WTC11 (cell line): ENCODE data around the gene SBF1. TPM values are rescaled to one million over a fixed set of nuclear protein-coding genes. Genes with fewer than 3 reads are reported as not detected.

Source experiments
- ATAC-seq: fragments of 200-7000 bp; cut with Tn5 transposase; 2 replicates; pipeline ENCODE4 v1.10.0; 2021; ENCODE audit warnings: mild to moderate bottlenecking, moderate library complexity
- CTCF ChIA-PET: fragments of 300-600 bp; sonication (Branson Sonifier 250); formaldehyde crosslinking; loops from one replicate; lab custom pipeline; 2021; ENCODE audit warnings: antibody characterized with exemption; lab: Charles Lee
- POLR2A ChIA-PET: fragments of 350-600 bp; sonication (Branson Sonifier 250); formaldehyde crosslinking; loops from one replicate; lab custom pipeline; 2021; ENCODE audit warnings: antibody characterized with exemption; lab: Charles Lee
- DNase-seq: peaks from one replicate; pipeline ENCODE4 v3.0.0; 2021; ENCODE audit warnings: low spot score
- H3K27ac Mint-ChIP-seq: 2 replicates; pipeline ENCODE4 v1.8.0; 2021; ENCODE audit warnings: mixed read lengths
- H3K27me3 Mint-ChIP-seq: 2 replicates; pipeline ENCODE4 v1.8.0; 2021; ENCODE audit warnings: low read depth, mild to moderate bottlenecking, moderate library complexity, mixed read lengths
- H3K36me3 Mint-ChIP-seq: 2 replicates; pipeline ENCODE4 v1.8.0; 2021; ENCODE audit warnings: mixed read lengths
- H3K4me1 Mint-ChIP-seq: 2 replicates; pipeline ENCODE4 v1.8.0; 2022; ENCODE audit warnings: mixed read lengths
- H3K4me3 Mint-ChIP-seq: 2 replicates; pipeline ENCODE4 v1.8.0; 2021; ENCODE audit warnings: mild to moderate bottlenecking, moderate library complexity, mixed read lengths
- H3K9me3 Mint-ChIP-seq: 2 replicates; pipeline ENCODE4 v1.8.0; 2021; ENCODE audit warnings: mixed read lengths
- ELF4 ChIP-seq: sonication (generic); formaldehyde crosslinking; IDR thresholded peaks from 2 replicates; pipeline ENCODE4 v1.8.1; 2022; ENCODE audit warnings: low read depth, mild to moderate bottlenecking, moderate library complexity, missing genetic modification reagents
- EMX1 ChIP-seq: fragments of 250-450 bp; sonication (Bioruptor Pico); IDR thresholded peaks from 2 replicates; pipeline ENCODE4 v1.8.0; 2021; ENCODE audit warnings: mild to moderate bottlenecking
- FOXJ3 ChIP-seq: sonication (generic); formaldehyde crosslinking; IDR thresholded peaks from 2 replicates; pipeline ENCODE4 v1.9.0; 2021; ENCODE audit warnings: missing genetic modification reagents, mild to moderate bottlenecking, borderline replicate concordance
- GABPB1 ChIP-seq: sonication (generic); formaldehyde crosslinking; IDR thresholded peaks from 2 replicates; pipeline ENCODE4 v1.8.1; 2023; ENCODE audit warnings: mild to moderate bottlenecking, missing genetic modification reagents
- JUN ChIP-seq: sonication (generic); formaldehyde crosslinking; IDR thresholded peaks from 2 replicates; pipeline ENCODE4 v1.8.0; 2023; ENCODE audit warnings: mild to moderate bottlenecking, missing genetic modification reagents
- MYBL2 ChIP-seq: sonication (generic); formaldehyde crosslinking; IDR thresholded peaks from 2 replicates; pipeline ENCODE4 v1.8.1; 2023; ENCODE audit warnings: mild to moderate bottlenecking, moderate library complexity, missing genetic modification reagents
- PRRX2 ChIP-seq: fragments of 250-450 bp; sonication (Bioruptor Pico); IDR thresholded peaks from 2 replicates; pipeline ENCODE4 v1.8.0; 2021; ENCODE audit warnings: mild to moderate bottlenecking
- SMAD3 ChIP-seq: sonication (generic); formaldehyde crosslinking; IDR thresholded peaks from 2 replicates; pipeline ENCODE4 v1.8.0; 2022; ENCODE audit warnings: missing genetic modification reagents, mild to moderate bottlenecking, borderline replicate concordance
- ZNF317 ChIP-seq: sonication (generic); formaldehyde crosslinking; IDR thresholded peaks from 2 replicates; pipeline ENCODE4 v1.8.1; 2023; ENCODE audit warnings: low read depth, mild to moderate bottlenecking, moderate library complexity, missing genetic modification reagents, borderline replicate concordance
- ZNF396 ChIP-seq: fragments of 250-450 bp; sonication (Bioruptor Pico); IDR thresholded peaks from 2 replicates; pipeline ENCODE4 v1.8.0; 2021; ENCODE audit warnings: mild to moderate bottlenecking, moderate library complexity, borderline replicate concordance
- ZNF416 ChIP-seq: fragments of 250-450 bp; sonication (Bioruptor Pico); IDR thresholded peaks from 2 replicates; pipeline ENCODE4 v1.9.0; 2021; ENCODE audit warnings: mild to moderate bottlenecking, inconsistent platforms
- ZNF423 ChIP-seq: fragments of 250-450 bp; sonication (Bioruptor Pico); IDR thresholded peaks from 2 replicates; pipeline ENCODE4 v2.1.2; 2022; ENCODE audit warnings: mild to moderate bottlenecking, moderate library complexity
- total RNA-seq: library from RNA; stranded (reverse); gene quantifications from 3 replicates; pipeline ENCODE4 v1.2.3, GENCODE V29; 2021
- TF ChIP-seq, protein P1 (sequence below): sonication (generic); formaldehyde crosslinking; IDR thresholded peaks from 2 replicates; pipeline ENCODE4 v1.8.0; 2022; ENCODE audit warnings: mild to moderate bottlenecking, missing genetic modification reagents
- TF ChIP-seq, protein P2 (sequence below): sonication (generic); formaldehyde crosslinking; IDR thresholded peaks from 2 replicates; pipeline ENCODE4 v1.8.1; 2023; ENCODE audit warnings: mild to moderate bottlenecking, missing genetic modification reagents, moderate library complexity
- TF ChIP-seq, protein P3 (sequence below): sonication (generic); formaldehyde crosslinking; IDR thresholded peaks from 2 replicates; pipeline ENCODE4 v1.8.1; 2022; ENCODE audit warnings: low read depth, missing genetic modification reagents, borderline replicate concordance
- TF ChIP-seq, protein P4 (sequence below): sonication (generic); formaldehyde crosslinking; IDR thresholded peaks from 2 replicates; pipeline ENCODE4 v1.8.1; 2022; ENCODE audit warnings: missing genetic modification reagents, borderline replicate concordance
- TF ChIP-seq, protein P5 (sequence below): sonication (generic); formaldehyde crosslinking; IDR thresholded peaks from 2 replicates; pipeline ENCODE4 v1.8.1; 2022; ENCODE audit warnings: low read depth, mild to moderate bottlenecking, moderate library complexity, missing genetic modification reagents, borderline replicate concordance
- TF ChIP-seq, protein P6 (sequence below): sonication (generic); formaldehyde crosslinking; IDR thresholded peaks from 2 replicates; pipeline ENCODE4 v1.8.0; 2022; ENCODE audit warnings: mild to moderate bottlenecking, missing genetic modification reagents
- TF ChIP-seq, protein P7 (sequence below): sonication (generic); formaldehyde crosslinking; IDR thresholded peaks from 2 replicates; pipeline ENCODE4 v1.8.0; 2022; ENCODE audit warnings: mild to moderate bottlenecking, missing genetic modification reagents
- TF ChIP-seq, protein P8 (sequence below): sonication (generic); formaldehyde crosslinking; IDR thresholded peaks from 2 replicates; pipeline ENCODE4 v1.8.0; 2023; ENCODE audit warnings: mild to moderate bottlenecking, missing genetic modification reagents

Gene SBF1
- total RNA-seq, 1 experiment from 2014 or later, result 108 TPM

DNA sequence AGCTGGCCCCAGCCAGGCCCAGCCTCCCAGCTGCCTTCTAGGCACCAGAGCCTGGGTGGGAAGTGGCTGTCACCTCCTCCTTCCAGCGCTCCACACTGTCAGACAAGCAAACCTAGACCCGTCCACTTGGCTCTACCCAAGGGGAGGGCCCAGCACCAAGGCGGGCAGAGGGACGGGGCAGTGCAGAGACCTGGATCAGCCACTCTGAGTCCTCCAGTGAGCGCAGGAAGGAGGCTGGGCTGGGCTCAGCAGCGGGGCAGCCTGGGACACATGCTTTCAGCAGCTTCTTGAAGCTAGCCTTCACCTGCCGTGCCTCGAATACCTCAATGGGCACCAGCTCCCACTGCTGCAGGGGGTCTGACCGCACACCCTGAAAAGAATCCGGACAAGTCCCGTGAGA is 18.8 kb downstream of the SBF1 start:
- ATAC-seq, result no peak
- POLR2A ChIA-PET, result no interaction called here
- Mint-ChIP-seq H3K36me3 (peaks cover 40% of the 10 kb centered on the region), H3K4me3 (no peak overlapping the region), H3K4me1 (no peaks in the 10 kb centered on the region), H3K27me3 (no peaks in the 10 kb centered on the region), H3K9me3 (no peaks in the 10 kb centered on the region), H3K27ac (no peak overlapping the region)
- no peak for DNase-seq
- CTCF ChIA-PET, result no interaction called here
- no peak for TF ChIP-seq FOXJ3 (CRISPR knock-in tag)
- TF ChIP-seq, protein P1, sequence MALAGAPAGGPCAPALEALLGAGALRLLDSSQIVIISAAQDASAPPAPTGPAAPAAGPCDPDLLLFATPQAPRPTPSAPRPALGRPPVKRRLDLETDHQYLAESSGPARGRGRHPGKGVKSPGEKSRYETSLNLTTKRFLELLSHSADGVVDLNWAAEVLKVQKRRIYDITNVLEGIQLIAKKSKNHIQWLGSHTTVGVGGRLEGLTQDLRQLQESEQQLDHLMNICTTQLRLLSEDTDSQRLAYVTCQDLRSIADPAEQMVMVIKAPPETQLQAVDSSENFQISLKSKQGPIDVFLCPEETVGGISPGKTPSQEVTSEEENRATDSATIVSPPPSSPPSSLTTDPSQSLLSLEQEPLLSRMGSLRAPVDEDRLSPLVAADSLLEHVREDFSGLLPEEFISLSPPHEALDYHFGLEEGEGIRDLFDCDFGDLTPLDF (CRISPR knock-in tag), result no peak

DNA sequence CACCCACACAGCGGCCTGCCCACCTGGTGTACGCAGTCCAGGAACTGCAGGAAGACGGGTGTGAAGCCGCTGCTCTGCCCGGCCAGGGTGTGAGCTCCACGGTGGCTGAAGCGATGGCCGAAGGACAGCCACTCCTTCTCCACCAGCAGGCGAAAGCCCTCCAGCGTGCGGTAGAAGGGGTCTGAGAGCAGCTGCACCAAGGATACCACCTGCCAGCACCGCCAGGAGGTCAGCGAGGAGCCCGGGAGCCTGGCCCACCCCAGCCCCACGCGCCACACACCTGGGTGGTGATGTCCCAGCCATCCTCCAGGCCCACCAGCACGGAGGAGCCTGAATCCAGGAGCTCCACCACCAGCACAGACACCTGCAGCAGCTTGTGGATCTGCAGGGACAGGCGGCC is 19.6 kb downstream of the SBF1 start:
- H3K27ac Mint-ChIP-seq, result no peak overlapping the region
- TF ChIP-seq ELF4, result no peak
- TF ChIP-seq, protein P2, sequence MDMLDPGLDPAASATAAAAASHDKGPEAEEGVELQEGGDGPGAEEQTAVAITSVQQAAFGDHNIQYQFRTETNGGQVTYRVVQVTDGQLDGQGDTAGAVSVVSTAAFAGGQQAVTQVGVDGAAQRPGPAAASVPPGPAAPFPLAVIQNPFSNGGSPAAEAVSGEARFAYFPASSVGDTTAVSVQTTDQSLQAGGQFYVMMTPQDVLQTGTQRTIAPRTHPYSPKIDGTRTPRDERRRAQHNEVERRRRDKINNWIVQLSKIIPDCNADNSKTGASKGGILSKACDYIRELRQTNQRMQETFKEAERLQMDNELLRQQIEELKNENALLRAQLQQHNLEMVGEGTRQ (CRISPR knock-in tag), result no peak
- TF ChIP-seq SMAD3 (CRISPR knock-in tag), result no peak
- no peak for TF ChIP-seq EMX1 (CRISPR knock-in tag)
- TF ChIP-seq ZNF416 (CRISPR knock-in tag), result no peak
- TF ChIP-seq ZNF423 (CRISPR knock-in tag), result no peak
- TF ChIP-seq, protein P3, sequence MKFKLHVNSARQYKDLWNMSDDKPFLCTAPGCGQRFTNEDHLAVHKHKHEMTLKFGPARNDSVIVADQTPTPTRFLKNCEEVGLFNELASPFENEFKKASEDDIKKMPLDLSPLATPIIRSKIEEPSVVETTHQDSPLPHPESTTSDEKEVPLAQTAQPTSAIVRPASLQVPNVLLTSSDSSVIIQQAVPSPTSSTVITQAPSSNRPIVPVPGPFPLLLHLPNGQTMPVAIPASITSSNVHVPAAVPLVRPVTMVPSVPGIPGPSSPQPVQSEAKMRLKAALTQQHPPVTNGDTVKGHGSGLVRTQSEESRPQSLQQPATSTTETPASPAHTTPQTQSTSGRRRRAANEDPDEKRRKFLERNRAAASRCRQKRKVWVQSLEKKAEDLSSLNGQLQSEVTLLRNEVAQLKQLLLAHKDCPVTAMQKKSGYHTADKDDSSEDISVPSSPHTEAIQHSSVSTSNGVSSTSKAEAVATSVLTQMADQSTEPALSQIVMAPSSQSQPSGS (CRISPR knock-in tag), result no peak
- TF ChIP-seq, protein P4, sequence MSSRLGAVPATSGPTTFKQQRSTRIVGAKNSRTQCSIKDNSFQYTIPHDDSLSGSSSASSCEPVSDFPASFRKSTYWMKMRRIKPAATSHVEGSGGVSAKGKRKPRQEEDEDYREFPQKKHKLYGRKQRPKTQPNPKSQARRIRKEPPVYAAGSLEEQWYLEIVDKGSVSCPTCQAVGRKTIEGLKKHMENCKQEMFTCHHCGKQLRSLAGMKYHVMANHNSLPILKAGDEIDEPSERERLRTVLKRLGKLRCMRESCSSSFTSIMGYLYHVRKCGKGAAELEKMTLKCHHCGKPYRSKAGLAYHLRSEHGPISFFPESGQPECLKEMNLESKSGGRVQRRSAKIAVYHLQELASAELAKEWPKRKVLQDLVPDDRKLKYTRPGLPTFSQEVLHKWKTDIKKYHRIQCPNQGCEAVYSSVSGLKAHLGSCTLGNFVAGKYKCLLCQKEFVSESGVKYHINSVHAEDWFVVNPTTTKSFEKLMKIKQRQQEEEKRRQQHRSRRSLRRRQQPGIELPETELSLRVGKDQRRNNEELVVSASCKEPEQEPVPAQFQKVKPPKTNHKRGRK (CRISPR knock-in tag), result no peak
- TF ChIP-seq, protein P5, sequence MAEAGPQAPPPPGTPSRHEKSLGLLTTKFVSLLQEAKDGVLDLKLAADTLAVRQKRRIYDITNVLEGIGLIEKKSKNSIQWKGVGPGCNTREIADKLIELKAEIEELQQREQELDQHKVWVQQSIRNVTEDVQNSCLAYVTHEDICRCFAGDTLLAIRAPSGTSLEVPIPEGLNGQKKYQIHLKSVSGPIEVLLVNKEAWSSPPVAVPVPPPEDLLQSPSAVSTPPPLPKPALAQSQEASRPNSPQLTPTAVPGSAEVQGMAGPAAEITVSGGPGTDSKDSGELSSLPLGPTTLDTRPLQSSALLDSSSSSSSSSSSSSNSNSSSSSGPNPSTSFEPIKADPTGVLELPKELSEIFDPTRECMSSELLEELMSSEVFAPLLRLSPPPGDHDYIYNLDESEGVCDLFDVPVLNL (CRISPR knock-in tag), result no peak
- TF ChIP-seq GABPB1, result no peak
- TF ChIP-seq, protein P6, sequence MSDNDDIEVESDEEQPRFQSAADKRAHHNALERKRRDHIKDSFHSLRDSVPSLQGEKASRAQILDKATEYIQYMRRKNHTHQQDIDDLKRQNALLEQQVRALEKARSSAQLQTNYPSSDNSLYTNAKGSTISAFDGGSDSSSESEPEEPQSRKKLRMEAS (CRISPR knock-in tag), result no peak
- no peaks in the 10 kb centered on the region for H3K4me1 Mint-ChIP-seq
- no peak for DNase-seq
- peaks cover 37% of the 10 kb centered on the region for H3K36me3 Mint-ChIP-seq
- ChIA-PET CTCF (interaction anchor here (0.8 to 1.8 kb wide), 2 partner anchors 16 to 42 kb away, joined by 4 to 9 read pairs; no protein-coding TSS in a partner anchor), POLR2A (no interaction called here)
- ATAC-seq, result no peak
- no peaks in the 10 kb centered on the region for H3K27me3 Mint-ChIP-seq
- H3K9me3 Mint-ChIP-seq, result no peaks in the 10 kb centered on the region
- no peak overlapping the region for H3K4me3 Mint-ChIP-seq

DNA sequence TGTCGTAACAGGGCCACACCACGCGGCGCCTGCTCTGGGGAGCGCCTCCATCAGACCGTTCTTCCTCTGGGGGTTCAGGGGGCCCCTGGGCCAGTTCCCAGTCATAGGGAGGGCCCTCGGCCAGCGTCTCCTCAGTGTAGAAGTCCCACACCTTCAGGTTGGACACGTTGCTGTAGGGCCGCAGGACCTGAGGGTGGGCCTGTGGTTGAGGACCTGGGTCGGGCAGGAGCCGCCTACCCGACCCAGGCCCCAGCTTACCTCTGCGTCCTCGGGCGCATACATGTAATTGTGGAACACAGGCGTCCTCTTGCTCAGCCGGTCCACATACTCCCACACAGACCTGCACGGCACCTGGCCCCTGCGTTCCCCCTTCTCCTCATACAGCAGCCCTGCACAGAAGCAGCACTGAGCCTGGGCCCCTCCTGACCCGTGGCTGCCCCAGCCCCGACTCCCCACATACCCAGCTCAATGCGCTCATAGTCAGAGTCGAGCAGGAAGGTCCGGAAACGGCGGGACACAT is 20.2 kb downstream of the SBF1 start:
- H3K9me3 Mint-ChIP-seq, result no peaks in the 10 kb centered on the region
- ChIA-PET POLR2A (no interaction called here), CTCF (interaction anchor here (0.8 to 2.3 kb wide), 4 partner anchors 10 to 43 kb away, joined by 4 to 9 read pairs (median 6); no protein-coding TSS in a partner anchor)
- H3K4me3 Mint-ChIP-seq, result no peak overlapping the region
- no peak for ATAC-seq
- H3K27me3 Mint-ChIP-seq, result no peaks in the 10 kb centered on the region
- no peak overlapping the region for H3K27ac Mint-ChIP-seq
- DNase-seq, result no peak
- peaks cover 39% of the 10 kb centered on the region for H3K36me3 Mint-ChIP-seq
- H3K4me1 Mint-ChIP-seq, result no peaks in the 10 kb centered on the region
- TF ChIP-seq PRRX2 (CRISPR knock-in tag) (no peak), MYBL2 (CRISPR knock-in tag) (no peak), JUN (CRISPR knock-in tag) (no peak), ZNF396 (CRISPR knock-in tag) (no peak), ZNF317 (CRISPR knock-in tag) (no peak)
- TF ChIP-seq, protein P3 (CRISPR knock-in tag), result no peak
- TF ChIP-seq, protein P7, sequence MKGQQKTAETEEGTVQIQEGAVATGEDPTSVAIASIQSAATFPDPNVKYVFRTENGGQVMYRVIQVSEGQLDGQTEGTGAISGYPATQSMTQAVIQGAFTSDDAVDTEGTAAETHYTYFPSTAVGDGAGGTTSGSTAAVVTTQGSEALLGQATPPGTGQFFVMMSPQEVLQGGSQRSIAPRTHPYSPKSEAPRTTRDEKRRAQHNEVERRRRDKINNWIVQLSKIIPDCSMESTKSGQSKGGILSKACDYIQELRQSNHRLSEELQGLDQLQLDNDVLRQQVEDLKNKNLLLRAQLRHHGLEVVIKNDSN (CRISPR knock-in tag), result no peak
- TF ChIP-seq, protein P8, sequence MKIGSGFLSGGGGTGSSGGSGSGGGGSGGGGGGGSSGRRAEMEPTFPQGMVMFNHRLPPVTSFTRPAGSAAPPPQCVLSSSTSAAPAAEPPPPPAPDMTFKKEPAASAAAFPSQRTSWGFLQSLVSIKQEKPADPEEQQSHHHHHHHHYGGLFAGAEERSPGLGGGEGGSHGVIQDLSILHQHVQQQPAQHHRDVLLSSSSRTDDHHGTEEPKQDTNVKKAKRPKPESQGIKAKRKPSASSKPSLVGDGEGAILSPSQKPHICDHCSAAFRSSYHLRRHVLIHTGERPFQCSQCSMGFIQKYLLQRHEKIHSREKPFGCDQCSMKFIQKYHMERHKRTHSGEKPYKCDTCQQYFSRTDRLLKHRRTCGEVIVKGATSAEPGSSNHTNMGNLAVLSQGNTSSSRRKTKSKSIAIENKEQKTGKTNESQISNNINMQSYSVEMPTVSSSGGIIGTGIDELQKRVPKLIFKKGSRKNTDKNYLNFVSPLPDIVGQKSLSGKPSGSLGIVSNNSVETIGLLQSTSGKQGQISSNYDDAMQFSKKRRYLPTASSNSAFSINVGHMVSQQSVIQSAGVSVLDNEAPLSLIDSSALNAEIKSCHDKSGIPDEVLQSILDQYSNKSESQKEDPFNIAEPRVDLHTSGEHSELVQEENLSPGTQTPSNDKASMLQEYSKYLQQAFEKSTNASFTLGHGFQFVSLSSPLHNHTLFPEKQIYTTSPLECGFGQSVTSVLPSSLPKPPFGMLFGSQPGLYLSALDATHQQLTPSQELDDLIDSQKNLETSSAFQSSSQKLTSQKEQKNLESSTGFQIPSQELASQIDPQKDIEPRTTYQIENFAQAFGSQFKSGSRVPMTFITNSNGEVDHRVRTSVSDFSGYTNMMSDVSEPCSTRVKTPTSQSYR (CRISPR knock-in tag), result no peak
